Measurements from ENCODE around the gene MACROD2.

DNA sequence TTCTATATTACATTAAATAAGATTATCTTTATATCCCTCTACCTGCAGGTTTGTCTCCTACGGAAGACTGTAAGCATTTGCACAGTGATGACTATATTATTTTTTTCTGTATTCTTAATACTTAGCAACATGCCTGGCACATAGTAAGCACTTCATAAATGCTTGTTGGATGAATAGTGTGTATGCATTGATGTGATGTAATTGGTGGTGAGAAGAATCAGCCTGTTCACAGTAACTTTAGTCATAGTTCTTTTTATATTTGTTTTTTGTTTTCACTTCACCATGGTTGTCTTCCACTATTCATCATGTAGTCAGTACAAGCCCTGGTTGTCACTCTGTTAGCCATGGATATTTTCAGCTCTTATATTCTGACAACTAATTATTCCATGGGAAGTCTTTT lies 526.1 kb downstream of the MACROD2 start:
- TF ChIP-seq, protein P1, sequence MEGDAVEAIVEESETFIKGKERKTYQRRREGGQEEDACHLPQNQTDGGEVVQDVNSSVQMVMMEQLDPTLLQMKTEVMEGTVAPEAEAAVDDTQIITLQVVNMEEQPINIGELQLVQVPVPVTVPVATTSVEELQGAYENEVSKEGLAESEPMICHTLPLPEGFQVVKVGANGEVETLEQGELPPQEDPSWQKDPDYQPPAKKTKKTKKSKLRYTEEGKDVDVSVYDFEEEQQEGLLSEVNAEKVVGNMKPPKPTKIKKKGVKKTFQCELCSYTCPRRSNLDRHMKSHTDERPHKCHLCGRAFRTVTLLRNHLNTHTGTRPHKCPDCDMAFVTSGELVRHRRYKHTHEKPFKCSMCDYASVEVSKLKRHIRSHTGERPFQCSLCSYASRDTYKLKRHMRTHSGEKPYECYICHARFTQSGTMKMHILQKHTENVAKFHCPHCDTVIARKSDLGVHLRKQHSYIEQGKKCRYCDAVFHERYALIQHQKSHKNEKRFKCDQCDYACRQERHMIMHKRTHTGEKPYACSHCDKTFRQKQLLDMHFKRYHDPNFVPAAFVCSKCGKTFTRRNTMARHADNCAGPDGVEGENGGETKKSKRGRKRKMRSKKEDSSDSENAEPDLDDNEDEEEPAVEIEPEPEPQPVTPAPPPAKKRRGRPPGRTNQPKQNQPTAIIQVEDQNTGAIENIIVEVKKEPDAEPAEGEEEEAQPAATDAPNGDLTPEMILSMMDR (IDR thresholded peaks at IDR 0.05; ENCODE audit: poor library complexity, severe bottlenecking): no peak
- TF ChIP-seq, protein P2, sequence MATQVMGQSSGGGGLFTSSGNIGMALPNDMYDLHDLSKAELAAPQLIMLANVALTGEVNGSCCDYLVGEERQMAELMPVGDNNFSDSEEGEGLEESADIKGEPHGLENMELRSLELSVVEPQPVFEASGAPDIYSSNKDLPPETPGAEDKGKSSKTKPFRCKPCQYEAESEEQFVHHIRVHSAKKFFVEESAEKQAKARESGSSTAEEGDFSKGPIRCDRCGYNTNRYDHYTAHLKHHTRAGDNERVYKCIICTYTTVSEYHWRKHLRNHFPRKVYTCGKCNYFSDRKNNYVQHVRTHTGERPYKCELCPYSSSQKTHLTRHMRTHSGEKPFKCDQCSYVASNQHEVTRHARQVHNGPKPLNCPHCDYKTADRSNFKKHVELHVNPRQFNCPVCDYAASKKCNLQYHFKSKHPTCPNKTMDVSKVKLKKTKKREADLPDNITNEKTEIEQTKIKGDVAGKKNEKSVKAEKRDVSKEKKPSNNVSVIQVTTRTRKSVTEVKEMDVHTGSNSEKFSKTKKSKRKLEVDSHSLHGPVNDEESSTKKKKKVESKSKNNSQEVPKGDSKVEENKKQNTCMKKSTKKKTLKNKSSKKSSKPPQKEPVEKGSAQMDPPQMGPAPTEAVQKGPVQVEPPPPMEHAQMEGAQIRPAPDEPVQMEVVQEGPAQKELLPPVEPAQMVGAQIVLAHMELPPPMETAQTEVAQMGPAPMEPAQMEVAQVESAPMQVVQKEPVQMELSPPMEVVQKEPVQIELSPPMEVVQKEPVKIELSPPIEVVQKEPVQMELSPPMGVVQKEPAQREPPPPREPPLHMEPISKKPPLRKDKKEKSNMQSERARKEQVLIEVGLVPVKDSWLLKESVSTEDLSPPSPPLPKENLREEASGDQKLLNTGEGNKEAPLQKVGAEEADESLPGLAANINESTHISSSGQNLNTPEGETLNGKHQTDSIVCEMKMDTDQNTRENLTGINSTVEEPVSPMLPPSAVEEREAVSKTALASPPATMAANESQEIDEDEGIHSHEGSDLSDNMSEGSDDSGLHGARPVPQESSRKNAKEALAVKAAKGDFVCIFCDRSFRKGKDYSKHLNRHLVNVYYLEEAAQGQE (IDR thresholded peaks at IDR 0.05; ENCODE audit: borderline replicate concordance): no peak
- TF ChIP-seq RAD21 (conservative IDR thresholded peaks at IDR 0.05) (no peak), POLR2AphosphoS5 (IDR thresholded peaks at IDR 0.05) (no peak), EP300 (conservative IDR thresholded peaks at IDR 0.05; ENCODE audit: poor library complexity, severe bottlenecking) (no peak), TAF1 (IDR thresholded peaks at IDR 0.05; ENCODE audit: low read depth) (no peak), MXI1 (conservative IDR thresholded peaks at IDR 0.05; ENCODE audit: poor library complexity, severe bottlenecking) (no peak), EZH2 (IDR thresholded peaks at IDR 0.05; ENCODE audit: borderline replicate concordance, insufficient read depth, low read length, poor library complexity, severe bottlenecking) (no peak), SMC3 (conservative IDR thresholded peaks at IDR 0.05; ENCODE audit: poor library complexity) (no peak)
